COLO829 (cell line): ENCODE data around the gene NOX4.
"Not testable (repeated sequence)": the region's sequence is repeated elsewhere in the genome, so short reads cannot be mapped to it uniquely, and the experiment has no call there.

Experiments used
- DNase-seq: peaks from one replicate; pipeline ENCODE4 v3.0.0; 2012; ENCODE audit warnings: low spot score

NOX4 gene

GRCh38 chr11:89303029-89303428 lies 188.1 kb downstream of the NOX4 start:
- not testable (repeated sequence) for DNase-seq

GRCh38 chr11:89295023-89295422 lies 196.2 kb downstream of the NOX4 start:
- not testable (repeated sequence) for DNase-seq

GRCh38 chr11:89293965-89294679 lies 197.1 kb downstream of the NOX4 start:
- no peak for DNase-seq

GRCh38 chr11:89288004-89288403 lies 203.2 kb downstream of the NOX4 start:
- DNase-seq, result not testable (repeated sequence)

- DNase-seq, result not testable (repeated sequence)
These were observed 204.6 kb downstream of the NOX4 start for GRCh38 chr11:89286601-89287000.

GRCh38 chr11:89281032-89281677 lies 210.0 kb downstream of the NOX4 start:
- DNase-seq, result not testable (repeated sequence)

- DNase-seq, result no peak
These were observed 212.0 kb downstream of the NOX4 start for GRCh38 chr11:89279176-89279575.

GRCh38 chr11:89275966-89276365 lies 215.2 kb downstream of the NOX4 start:
- no peak for DNase-seq
